T-cell (primary cell): ENCODE data around the gene CREB3L4. TPM values are rescaled to one million over a fixed set of nuclear protein-coding genes. Genes with fewer than 3 reads are reported as not detected.

Source experiments
- ATAC-seq, 4 experiments: fragments of 200-7000 bp in 3 of 4; fragments of 150-1000 bp in 1 of 4; cut with Tn5 transposase; replicated peaks in 1 of 4; 1 replicate in 3 of 4; 2 replicates in 1 of 4; pipeline ENCODE4 v1.10.0; 2021; ENCODE audit warnings: moderate library complexity in 3 of 4, mild to moderate bottlenecking in 2 of 4, moderate number of reproducible peaks in 1 of 4
- CTCF ChIA-PET, 2 donors: fragments of 300-600 bp; sonication (Branson Sonifier 250); formaldehyde crosslinking; loops; one replicate each; lab custom pipeline; 2022; ENCODE audit warnings: antibody characterized with exemption in 2 of 2; lab: Charles Lee
- POLR2A ChIA-PET, 2 donors: fragments of 300-600 bp; sonication (Branson Sonifier 250); formaldehyde crosslinking; loops; one replicate each; lab custom pipeline; 2022; ENCODE audit warnings: antibody characterized with exemption in 2 of 2; lab: Charles Lee
- DNase-seq, 35 experiments: peaks; one replicate each; pipeline versions ENCODE4 v3.0.0 to v3.0.0-alpha.2; 2013 to 2023
- H3K27ac ChIP-seq: one replicate; pipeline ENCODE4 v1.5.1; 2013; ENCODE audit warnings: low read length
- H3K27me3 ChIP-seq, 2 experiments: replicated peaks in 1 of 2; 1 replicate in 1 of 2; 2 replicates in 1 of 2; pipeline versions ENCODE4 v1.6.1 to v1.7.0; 2013; ENCODE audit warnings: low read length in 1 of 2, mixed read lengths in 1 of 2; ENCODE audit not compliant: control insufficient read depth in 2 of 2, insufficient read depth in 2 of 2; ENCODE audit errors: extremely low read depth in 1 of 2
- H3K36me3 ChIP-seq, 2 donors: 1 replicate in 1 of 2; 2 replicates in 1 of 2; pipeline versions ENCODE4 v1.6.1 to v1.7.0; 2013; ENCODE audit warnings: low read length in 1 of 2; ENCODE audit not compliant: control insufficient read depth in 2 of 2, insufficient read depth in 1 of 2; ENCODE audit errors: extremely low read depth in 1 of 2
- H3K4me1 ChIP-seq, 2 experiments: 1 replicate in 1 of 2; 2 replicates in 1 of 2; pipeline versions ENCODE4 v1.6.1 to v1.7.0; 2013; ENCODE audit warnings: low read length in 2 of 2, mixed read lengths in 1 of 2; ENCODE audit not compliant: insufficient read depth in 2 of 2, control insufficient read depth in 1 of 2; ENCODE audit errors: extremely low read depth in 1 of 2
- H3K4me3 ChIP-seq, 2 donors: 1 replicate in 1 of 2; 2 replicates in 1 of 2; pipeline versions ENCODE4 v1.5.1 to v1.7.0; 2013; ENCODE audit warnings: mild to moderate bottlenecking in 2 of 2, low read length in 1 of 2, moderate library complexity in 1 of 2; ENCODE audit not compliant: control insufficient read depth in 1 of 2; ENCODE audit errors: extremely low read depth in 1 of 2
- H3K9me3 ChIP-seq: 2 replicates; pipeline ENCODE4 v1.7.0; 2013
- H3K27ac Mint-ChIP-seq, 2 donors: one replicate each; pipeline ENCODE4 v1.8.0; 2020 to 2021; ENCODE audit warnings: mild to moderate bottlenecking in 2 of 2, mixed read lengths in 2 of 2
- H3K27me3 Mint-ChIP-seq, 2 donors: one replicate each; pipeline ENCODE4 v1.8.0; 2021 to 2022; ENCODE audit warnings: mixed read lengths in 2 of 2
- H3K36me3 Mint-ChIP-seq: one replicate; pipeline ENCODE4 v1.8.0; 2021; ENCODE audit warnings: mixed read lengths
- H3K4me1 Mint-ChIP-seq, 3 donors: one replicate each; pipeline ENCODE4 v1.8.0; 2020 to 2022; ENCODE audit warnings: mixed read lengths in 3 of 3, mild to moderate bottlenecking in 1 of 3
- H3K4me3 Mint-ChIP-seq, 3 donors: one replicate each; pipeline ENCODE4 v1.8.0; 2020 to 2022; ENCODE audit warnings: mild to moderate bottlenecking in 3 of 3, mixed read lengths in 3 of 3, moderate library complexity in 3 of 3
- H3K9me3 Mint-ChIP-seq, 3 donors: one replicate each; pipeline ENCODE4 v1.8.0; 2020 to 2022; ENCODE audit warnings: mixed read lengths in 3 of 3
- WGBS: methylation state at CpG from one replicate; pipeline ENCODE4 v1.1.5; 2013; ENCODE audit warnings: missing lambda C conversion rate; ENCODE audit not compliant: insufficient coverage; 5-methylcytosine and 5-hydroxymethylcytosine counted together
- total RNA-seq, 35 experiments: library from RNA in 6 of 35; stranded (reverse) in 6 of 35; fragments of 120-200 nt in 1 of 35; gene quantifications; one replicate each; pipeline versions ENCODE4 v1.2.1 to v1.2.4 and lab custom pipeline; 2013 to 2026

The CREB3L4 gene
- total RNA-seq, 5 donors from 2014 or later (not counting 1 experiment from before 2014, with no cell fraction given), result 3.3 to 9.0 (median 6.3) TPM

GRCh38 chr1:153929426-153929825, 38.3 kb upstream of the CREB3L4 start:
- no peak for ATAC-seq
- H3K9me3 Mint-ChIP-seq, result no peaks in the 10 kb centered on the region
- no peak overlapping the region for H3K4me3 ChIP-seq
- WGBS, result 100% methylated on average over 2 of the region's 5 CpGs
- CTCF ChIA-PET, result interaction anchor here in 1 of 2 donors (1.0 to 1.2 kb wide), 2 partner anchors 9 to 11 kb away, joined by 3 read pairs; no protein-coding TSS in a partner anchor
- H3K27ac Mint-ChIP-seq, result peak overlapping the region in 1 of 2 donors; percentile 13
- H3K36me3 Mint-ChIP-seq, result peaks cover 10% of the 10 kb centered on the region
- no peak overlapping the region for H3K27ac ChIP-seq
- H3K4me1 ChIP-seq, result peaks cover 2 to 5% of the 10 kb centered on the region in 2 experiments
- H3K27me3 ChIP-seq, result no peaks in the 10 kb centered on the region
- no peak overlapping the region for H3K4me3 Mint-ChIP-seq
- no peaks in the 10 kb centered on the region for H3K9me3 ChIP-seq
- POLR2A ChIA-PET, result interaction anchor here in 1 of 2 donors (0.6 kb wide), 1 partner anchor 193 kb away, joined by 3 read pairs; no protein-coding TSS in a partner anchor
- H3K4me1 Mint-ChIP-seq, result peaks cover 5 to 15% (median 8%) of the 10 kb centered on the region in 3 donors
- H3K27me3 Mint-ChIP-seq, result no peaks in the 10 kb centered on the region
- no peak for DNase-seq
- peaks cover 27 to 34% of the 10 kb centered on the region in 2 donors for H3K36me3 ChIP-seq

DNA sequence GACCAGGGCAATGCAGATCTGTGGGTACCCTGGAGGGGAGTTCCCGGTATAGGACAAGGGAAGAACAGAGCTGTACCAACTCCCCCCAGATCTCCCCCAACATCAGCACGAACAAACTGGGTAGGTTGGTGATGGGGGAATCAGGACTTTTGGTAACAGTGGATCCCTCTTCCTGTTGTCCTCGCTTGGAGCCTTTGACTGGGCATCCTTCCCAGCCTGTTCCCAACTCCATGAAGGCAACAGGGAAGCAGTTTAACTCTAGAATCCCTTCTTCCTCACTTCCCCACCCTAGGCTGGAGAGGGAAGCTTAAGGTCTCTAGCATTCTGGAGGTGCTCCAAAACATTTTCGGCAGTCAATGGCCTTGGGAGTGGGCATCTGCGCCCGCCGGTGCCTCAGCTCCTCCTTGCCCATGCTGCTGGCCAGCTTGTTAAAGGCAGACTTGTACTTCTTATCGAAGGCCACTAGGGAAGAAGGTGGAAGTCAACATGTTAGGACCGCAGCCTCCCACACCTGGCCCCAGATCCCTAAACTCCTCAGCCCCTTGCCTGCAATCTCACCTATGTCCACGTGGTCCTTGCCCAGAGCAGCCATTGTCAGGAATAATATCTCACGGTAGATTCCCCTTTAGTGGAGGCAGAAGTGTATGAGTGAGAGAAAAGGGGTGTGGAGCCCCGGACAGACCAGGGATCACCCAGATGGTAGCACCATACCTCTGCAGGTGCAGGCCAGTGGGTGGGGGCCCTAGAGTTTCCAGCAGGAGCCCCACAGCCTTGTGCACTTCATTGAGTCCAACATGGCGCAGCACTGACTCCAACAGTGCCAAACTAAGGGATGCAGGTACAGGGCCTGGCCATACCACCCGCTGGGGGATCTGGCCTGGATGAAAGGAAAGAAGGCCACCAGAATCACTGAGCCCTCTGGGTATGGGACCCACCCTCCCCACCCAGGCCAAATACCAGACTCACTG, 37.4 kb upstream of the CREB3L4 start:
- H3K36me3 ChIP-seq, result peaks cover 29 to 43% of the 10 kb centered on the region in 2 donors
- WGBS, result 97% methylated on average over 5 of the region's 14 CpGs
- no peaks in the 10 kb centered on the region for H3K9me3 Mint-ChIP-seq
- H3K4me3 ChIP-seq, result no peak overlapping the region
- H3K27ac Mint-ChIP-seq, result no peak overlapping the region
- no peak overlapping the region for H3K27ac ChIP-seq
- ATAC-seq (no peak), DNase-seq (no peak)
- no peaks in the 10 kb centered on the region for H3K27me3 Mint-ChIP-seq
- no peaks in the 10 kb centered on the region for H3K9me3 ChIP-seq
- CTCF ChIA-PET, result interaction anchor here in 1 of 2 donors (1.0 to 1.2 kb wide), 2 partner anchors 10 to 12 kb away, joined by 3 read pairs; no protein-coding TSS in a partner anchor
- H3K4me3 Mint-ChIP-seq, result no peak overlapping the region
- peaks cover 12% of the 10 kb centered on the region for H3K36me3 Mint-ChIP-seq
- peaks cover 4 to 15% (median 8%) of the 10 kb centered on the region in 3 donors for H3K4me1 Mint-ChIP-seq
- no peaks in the 10 kb centered on the region for H3K27me3 ChIP-seq
- peaks cover 2 to 3% of the 10 kb centered on the region in 2 experiments for H3K4me1 ChIP-seq
- POLR2A ChIA-PET, result interaction anchor here in 1 of 2 donors (0.5 to 0.9 kb wide), 2 partner anchors 47 to 85 kb away, joined by 3 to 4 read pairs; partner anchors contain the start of gene JTB

DNA sequence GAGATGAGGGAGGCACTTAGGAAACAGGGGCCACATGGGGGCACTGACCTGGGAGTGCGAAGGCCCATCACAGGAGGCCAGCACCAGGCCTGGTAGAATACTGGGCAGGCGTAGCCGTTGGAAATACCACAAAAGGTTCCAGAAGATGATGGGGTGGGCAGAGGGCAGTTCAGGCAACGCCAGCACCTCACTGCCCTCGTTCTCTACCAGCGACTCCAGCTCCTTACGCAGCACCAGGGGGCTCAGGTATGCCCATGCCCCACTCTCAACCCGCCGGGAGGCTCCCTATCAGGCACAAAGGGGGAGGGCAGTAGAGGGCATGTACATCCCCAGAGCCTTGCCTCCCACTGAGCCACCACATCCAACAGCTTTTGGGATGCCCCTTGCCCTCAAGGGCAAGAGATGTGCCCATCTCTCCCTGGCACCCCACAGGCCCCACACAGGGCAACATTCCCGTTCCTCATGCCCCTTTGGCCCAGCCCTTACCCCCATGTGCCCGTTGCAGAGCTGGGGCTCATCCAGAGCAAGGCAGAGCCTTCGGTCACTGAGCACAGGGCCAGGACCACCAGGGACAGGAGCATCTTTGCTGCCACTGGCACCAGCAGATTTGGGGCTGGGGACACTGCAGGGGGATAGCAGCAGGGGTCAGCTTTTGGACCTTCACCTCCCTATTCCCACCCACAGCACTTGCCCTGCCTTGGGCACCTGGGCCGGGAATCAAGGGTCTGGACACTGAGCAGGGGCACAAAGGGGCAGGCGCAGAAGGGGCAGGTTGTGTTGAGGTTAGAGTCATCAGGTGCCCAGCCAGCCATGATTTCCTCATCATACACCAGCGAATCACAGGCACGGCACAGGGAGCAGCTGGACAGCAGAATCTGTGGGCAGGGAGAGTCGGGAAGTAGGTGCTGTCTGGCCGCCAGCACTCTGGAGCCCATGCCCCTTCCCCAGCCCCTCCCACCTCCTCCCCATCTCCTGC, 35.3 kb upstream of the CREB3L4 start:
- Mint-ChIP-seq H3K27me3 (no peaks in the 10 kb centered on the region), H3K4me3 (no peak overlapping the region), H3K4me1 (peaks cover 4 to 20% (median 8%) of the 10 kb centered on the region in 3 donors), H3K9me3 (no peaks in the 10 kb centered on the region), H3K27ac (no peak overlapping the region), H3K36me3 (peaks cover 31% of the 10 kb centered on the region)
- no peak overlapping the region for H3K4me3 ChIP-seq
- no peaks in the 10 kb centered on the region for H3K9me3 ChIP-seq
- no peaks in the 10 kb centered on the region for H3K27me3 ChIP-seq
- ChIA-PET POLR2A (no interaction called here), CTCF (no interaction called here)
- no peak overlapping the region for H3K27ac ChIP-seq
- DNase-seq (no peak), ATAC-seq (no peak)
- H3K4me1 ChIP-seq, result peaks cover 2 to 6% of the 10 kb centered on the region in 2 experiments
- 98% methylated on average over 9 of the region's 18 CpGs for WGBS
- H3K36me3 ChIP-seq, result peaks cover 46 to 64% of the 10 kb centered on the region in 2 donors

GRCh38 chr1:153933430-153933829, 34.3 kb upstream of the CREB3L4 start:
- 98% methylated on average over 12 of the region's 14 CpGs for WGBS
- ATAC-seq, result no peak
- peaks cover 2 to 7% of the 10 kb centered on the region in 2 experiments for H3K4me1 ChIP-seq
- no peaks in the 10 kb centered on the region for H3K27me3 ChIP-seq
- no peak overlapping the region for H3K4me3 ChIP-seq
- ChIA-PET CTCF (no interaction called here), POLR2A (no interaction called here)
- Mint-ChIP-seq H3K27me3 (no peaks in the 10 kb centered on the region), H3K27ac (no peak overlapping the region), H3K36me3 (peaks cover 35% of the 10 kb centered on the region), H3K9me3 (no peaks in the 10 kb centered on the region), H3K4me1 (peaks cover 0 to 13% (median 4%) of the 10 kb centered on the region in 3 donors), H3K4me3 (no peak overlapping the region)
- H3K27ac ChIP-seq, result no peak overlapping the region
- DNase-seq, result no peak
- H3K9me3 ChIP-seq, result no peaks in the 10 kb centered on the region
- H3K36me3 ChIP-seq, result peaks cover 51 to 69% of the 10 kb centered on the region in 2 donors

- H3K4me1 Mint-ChIP-seq, result peaks cover 0 to 8% (median 0%) of the 10 kb centered on the region in 3 donors
- H3K27me3 Mint-ChIP-seq, result no peaks in the 10 kb centered on the region
- no peak overlapping the region for H3K27ac Mint-ChIP-seq
- H3K36me3 Mint-ChIP-seq, result peaks cover 38% of the 10 kb centered on the region
- Histone ChIP-seq H3K9me3 (no peaks in the 10 kb centered on the region), H3K27ac (no peak overlapping the region), H3K4me3 (no peak overlapping the region), H3K27me3 (no peaks in the 10 kb centered on the region), H3K36me3 (peaks cover 51 to 70% of the 10 kb centered on the region in 2 donors), H3K4me1 (peaks cover 0 to 6% of the 10 kb centered on the region in 2 experiments)
- DNase-seq, result no peak
- ChIA-PET POLR2A (interaction anchor here in 1 of 2 donors (0.6 kb wide), 1 partner anchor 218 kb away, joined by 4 read pairs; no protein-coding TSS in a partner anchor), CTCF (no interaction called here)
- no peak for ATAC-seq
- WGBS, result 96% methylated on average over 8 of the region's 11 CpGs
- no peak overlapping the region for H3K4me3 Mint-ChIP-seq
- no peaks in the 10 kb centered on the region for H3K9me3 Mint-ChIP-seq
Measured at GRCh38 chr1:153933955-153934354, 33.7 kb upstream of the CREB3L4 start.
